NCI-H774 (cell line): Measurements from ENCODE around the gene PLAU.
A peak's percentile ranks its signal among the peaks of the same experiment; 100 is the strongest.
"Not testable (repeated sequence)": the region's sequence is repeated elsewhere in the genome, so short reads cannot be mapped to it uniquely, and the experiment has no call there.

Experiments used
- DNase-seq: peaks from one replicate; lab custom pipeline; 2025; lab: John Stamatoyannopoulos, UW

PLAU gene

DNA sequence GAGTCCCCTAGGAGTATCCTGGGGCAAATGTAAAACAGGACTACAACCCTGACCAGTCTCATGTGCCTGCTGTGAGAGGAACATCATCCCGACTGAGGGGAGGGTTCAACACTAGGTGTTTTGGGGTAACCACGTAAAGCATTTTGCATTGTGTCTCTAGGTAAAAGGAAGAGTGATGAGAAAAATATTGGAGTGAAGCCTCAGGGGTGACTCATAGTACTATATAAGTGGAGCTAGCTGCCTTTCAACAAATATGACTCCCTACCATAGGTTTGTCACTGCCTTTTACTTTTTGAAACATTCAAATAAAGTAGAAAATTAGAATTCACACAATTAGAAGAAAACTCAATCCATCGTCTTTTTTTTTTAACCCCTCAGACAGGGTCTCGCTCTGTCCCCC, 34.0 kb upstream of the PLAU start:
- no peak for DNase-seq

DNA sequence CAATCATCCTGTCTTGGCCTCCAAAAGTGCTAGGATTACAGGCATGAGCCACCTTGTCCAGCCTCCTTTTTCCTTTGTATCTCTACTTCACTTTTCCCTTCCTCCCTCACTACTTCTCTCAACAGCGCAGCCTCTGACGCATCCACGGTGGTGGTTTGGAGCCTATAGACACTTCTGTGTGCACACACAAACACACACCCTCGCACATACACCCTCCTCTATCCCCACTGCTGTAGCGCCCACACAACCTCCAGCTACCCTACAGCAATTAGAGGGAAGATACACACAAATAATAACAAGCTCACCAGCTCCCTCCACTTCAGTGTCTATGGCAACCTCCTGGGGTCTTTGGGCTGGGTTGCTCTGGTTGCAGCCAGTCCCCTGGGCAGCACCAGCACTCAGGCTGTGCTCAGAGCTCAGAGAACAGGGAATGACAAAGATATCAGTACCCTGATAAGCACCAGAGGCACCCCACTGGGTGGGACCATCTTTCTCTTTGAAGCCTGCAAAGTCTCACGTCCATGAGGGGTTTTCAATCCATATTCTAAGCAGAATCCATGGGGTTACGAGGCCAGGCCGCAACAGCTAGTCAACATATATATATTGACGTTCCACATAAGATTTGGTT, 33.3 kb upstream of the PLAU start:
- DNase-seq: no peak

DNA sequence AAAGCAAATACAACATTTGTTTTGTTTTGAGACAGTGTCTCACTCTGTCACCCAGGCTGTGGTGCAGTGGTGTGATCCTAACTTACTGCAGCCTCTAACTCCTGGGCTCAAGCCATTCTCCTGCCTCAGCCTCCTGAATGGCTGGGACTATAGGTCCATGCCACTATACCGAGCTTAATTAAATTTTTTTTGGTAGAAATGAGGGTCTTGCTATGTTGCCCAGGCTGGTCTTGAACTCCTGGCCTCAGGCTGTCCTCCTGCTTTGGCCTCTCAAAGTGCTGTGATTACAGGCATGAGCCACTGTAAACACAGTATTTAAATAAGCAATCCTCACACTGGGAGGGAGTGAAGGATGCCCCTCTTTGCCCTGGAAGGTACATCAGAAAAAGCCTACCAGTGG, 32.6 kb upstream of the PLAU start:
- DNase-seq: no peak

GRCh38 chr10:73879296-73880173, 31.4 kb upstream of the PLAU start:
- DNase-seq: peak; percentile 64

GRCh38 chr10:73881221-73881919, 29.6 kb upstream of the PLAU start:
- no peak for DNase-seq

DNA sequence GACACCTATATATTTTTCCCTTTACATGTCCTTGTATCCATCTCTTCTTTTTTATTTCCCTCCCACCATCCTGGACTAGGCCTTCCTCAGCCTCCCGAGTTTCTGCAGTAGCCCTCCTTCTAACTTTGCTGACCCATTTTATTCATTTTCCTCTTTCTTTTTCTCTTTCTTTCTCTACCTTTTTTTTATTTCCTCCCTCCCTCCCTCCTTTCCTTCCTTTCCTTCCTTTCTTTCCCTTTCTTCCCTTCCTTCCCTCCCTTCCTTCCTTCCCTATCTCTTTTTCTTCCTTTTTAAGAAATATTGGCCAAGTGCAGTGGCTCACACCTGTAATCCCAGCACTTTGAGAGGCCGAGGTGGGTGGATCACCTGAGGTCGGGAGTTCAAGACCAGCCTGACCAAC, 26.9 kb upstream of the PLAU start:
- DNase-seq: no peak

DNA sequence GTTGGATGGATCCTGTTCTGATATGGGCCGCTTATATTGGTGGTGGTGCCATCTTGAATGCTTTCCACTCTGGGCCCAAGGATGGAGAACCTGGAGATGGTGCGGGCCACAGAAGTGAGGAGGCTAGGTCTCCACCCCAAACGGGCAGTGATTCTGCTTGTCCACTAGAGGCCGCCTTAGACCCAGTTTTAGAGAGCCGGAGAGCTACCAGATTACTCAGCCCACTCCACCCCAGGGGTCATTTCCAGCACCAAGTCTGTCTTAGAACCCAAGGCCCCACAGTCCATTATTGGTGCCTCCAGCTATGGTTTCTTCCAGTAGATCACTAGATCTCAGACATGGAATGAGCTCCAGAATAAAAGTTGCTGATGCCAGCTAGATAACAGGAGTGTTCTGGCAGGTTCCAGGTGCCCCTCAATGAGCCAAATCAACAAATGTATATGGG, 24.8 kb upstream of the PLAU start:
- peak; percentile 38 for DNase-seq

- no peak for DNase-seq
Observed at GRCh38 chr10:73886661-73887293, 24.2 kb upstream of the PLAU start.

DNA sequence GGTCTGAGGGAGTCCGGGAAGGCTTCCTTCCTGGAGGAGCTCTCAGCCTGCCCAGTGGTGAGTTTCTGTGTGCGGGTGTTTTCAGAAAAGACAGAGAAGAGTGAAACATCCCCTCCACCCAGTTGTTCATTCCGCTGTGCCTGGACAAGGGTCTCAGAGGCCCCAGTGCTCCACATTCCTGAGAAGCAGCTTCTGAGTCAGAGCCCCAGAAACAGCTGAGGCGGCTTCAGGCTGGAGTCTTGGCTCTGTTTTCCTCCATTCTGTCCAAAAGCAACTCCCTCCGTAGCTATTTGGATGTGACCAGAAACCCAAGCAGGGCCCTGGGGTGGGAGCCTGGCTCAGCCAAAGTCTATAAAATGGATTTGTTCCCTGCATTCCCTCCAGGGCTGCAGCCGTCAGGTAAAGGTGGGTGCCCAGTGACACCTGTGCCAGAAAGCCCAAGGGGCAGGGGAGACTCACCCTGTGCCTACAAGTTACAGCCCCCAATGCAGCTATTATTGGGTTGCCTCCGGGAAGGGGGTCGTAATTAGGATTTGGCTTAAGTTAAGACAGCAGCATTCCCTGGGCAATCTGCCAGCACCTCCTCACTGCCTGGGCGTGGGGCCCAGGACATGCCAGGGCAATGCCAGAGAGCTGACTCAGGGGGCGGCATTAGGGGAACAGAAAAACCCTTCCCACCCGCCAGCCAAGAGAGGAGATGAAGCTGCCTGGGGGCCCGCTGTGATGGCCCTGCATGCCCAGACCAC, 23.5 kb upstream of the PLAU start:
- no peak for DNase-seq

DNA sequence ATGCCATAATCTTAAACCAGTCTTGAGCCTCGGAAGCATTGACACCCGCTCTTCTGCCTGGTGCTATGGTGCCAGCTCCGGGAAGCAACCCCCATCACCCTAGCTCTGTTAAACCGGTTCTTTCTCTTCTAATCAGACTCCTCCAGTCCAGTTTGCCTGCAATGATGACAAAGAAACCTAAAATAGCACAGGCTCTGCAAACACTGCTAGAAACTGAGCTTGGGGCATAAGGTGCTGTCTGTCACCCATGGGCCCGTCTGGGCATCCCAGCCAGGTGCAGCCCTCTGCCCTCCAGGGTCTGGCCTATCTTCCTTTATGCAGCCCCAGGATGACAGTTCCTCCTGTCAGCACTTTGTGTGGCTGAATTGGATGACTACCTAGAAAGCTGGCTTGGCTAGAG, 22.4 kb upstream of the PLAU start:
- DNase-seq: no peak

- DNase-seq: no peak
Observed at GRCh38 chr10:73889014-73889413, 21.9 kb upstream of the PLAU start.

DNA sequence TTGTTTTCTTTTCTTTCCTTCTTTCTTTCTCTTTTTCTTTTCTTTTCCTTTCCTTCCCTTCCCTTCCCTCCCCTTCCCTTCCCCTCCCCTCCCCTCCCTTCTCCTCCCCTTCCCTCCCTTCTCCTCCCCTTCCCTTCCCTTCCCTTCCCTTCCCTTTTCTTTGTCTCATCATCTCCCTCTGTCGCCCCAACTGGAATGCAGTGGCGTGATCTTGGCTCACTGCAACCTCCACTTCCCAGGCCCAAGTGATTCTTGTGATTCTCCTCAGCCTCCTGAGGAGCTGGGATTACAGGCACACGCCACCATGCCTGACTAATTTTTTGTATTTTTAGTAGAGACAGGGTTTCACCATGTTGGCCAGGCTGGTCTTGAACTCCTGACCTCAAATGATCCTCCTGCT, 21.5 kb upstream of the PLAU start:
- DNase-seq: not testable (repeated sequence)

- no peak for DNase-seq
Observed at GRCh38 chr10:73890261-73890660, 20.7 kb upstream of the PLAU start.

DNA sequence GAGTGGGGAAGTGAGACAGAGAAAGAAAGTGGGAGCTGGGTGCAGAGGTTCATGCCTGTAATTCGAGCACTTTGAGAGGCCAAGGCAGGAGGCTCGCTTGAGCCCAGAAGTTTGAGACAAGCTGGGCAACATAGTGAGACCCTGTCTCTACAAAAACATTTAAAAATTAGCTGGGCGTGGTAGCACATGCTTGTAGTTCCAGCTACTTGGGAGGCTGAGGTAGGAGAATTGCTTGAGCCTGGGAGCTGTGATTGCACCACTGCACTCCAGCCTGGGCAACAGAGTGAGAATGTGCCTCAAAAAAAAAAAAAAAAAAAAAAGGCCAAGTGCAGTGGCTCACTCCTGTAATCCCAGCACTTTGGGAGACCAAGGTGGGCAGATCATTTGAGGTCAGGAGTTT, 20.1 kb upstream of the PLAU start:
- DNase-seq: not testable (repeated sequence)

GRCh38 chr10:73891540-73891939, 19.4 kb upstream of the PLAU start:
- DNase-seq: no peak

DNA sequence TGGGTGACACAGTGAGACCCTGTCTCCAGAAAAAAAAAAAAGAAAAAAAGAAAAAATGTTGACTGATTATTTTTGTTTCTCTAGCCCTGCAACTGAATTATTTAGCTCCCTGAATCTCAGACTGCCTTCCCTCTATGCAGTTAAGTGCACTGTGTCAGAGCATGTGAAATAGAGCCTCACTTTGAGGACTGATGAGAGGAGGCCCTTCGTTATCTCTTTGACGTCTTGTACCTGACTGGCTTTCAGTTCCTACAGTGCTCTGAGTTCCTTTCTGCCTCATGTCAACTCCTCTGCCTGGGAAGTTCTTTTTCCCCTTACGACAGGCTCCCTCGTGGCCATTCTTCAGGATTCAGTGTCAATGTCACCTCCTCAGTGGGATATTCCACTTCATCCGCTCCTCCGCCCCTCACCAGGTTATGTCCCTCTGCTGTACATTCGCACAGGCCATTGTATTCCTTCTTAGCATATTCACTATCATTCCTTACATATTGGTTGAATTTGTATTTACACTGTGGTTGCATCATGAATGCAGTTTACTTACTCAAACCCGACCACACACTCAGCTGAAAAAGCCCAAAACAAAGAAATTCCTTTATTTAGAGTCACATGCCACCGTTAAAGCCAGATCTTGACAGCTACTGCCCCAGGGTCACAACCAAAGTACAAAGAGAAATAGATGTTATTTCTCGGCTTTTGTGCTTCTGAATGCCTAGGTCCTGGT, 18.5 kb upstream of the PLAU start:
- no peak for DNase-seq

DNA sequence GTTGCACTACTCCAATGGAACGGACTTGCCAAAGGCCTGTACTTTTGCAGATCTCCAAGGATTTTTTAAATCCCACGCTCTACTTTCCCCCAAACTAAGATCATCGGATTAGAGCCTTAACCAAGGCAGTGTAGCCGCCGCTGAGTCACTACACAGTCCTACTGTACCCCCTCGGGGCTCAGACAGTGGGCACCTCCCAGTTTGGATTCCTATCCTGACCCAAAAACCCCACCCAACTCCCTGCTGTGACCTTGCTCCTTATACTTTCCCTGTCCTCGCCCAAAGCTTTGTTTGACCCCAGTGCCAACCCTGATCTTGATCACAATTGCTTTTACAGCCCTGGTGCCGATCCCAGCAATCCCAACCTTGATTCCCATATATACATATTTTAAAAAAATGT, 17.5 kb upstream of the PLAU start:
- no peak for DNase-seq

- DNase-seq: no peak
Observed at GRCh38 chr10:73894245-73894971, 16.5 kb upstream of the PLAU start.

DNA sequence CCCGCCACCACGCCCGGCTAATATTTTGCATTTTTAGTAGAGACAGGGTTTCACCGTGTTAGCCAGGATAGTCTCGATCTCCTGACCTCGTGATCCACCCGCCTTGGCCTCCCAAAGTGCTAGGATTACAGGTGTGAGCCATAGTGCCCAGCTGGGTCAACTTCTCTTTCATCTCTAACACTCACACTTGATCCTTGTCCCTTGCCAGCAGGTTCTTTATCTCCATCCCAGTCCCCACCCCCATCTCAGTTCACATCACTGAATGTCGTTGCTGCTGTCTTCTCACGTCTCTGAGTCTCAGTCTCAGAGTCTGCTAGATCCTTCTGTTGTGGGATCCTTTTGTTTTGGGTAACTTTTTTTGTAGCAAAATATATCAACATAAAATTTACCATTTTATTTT, 15.6 kb upstream of the PLAU start:
- DNase-seq: not testable (repeated sequence)

GRCh38 chr10:73897693-73898092, 13.2 kb upstream of the PLAU start:
- DNase-seq: no peak
